Measurements from ENCODE around the gene CTRB1. TPM values are rescaled to one million over a fixed set of nuclear protein-coding genes. Genes with fewer than 3 reads are reported as not detected.

CTRB1 gene
- total RNA-seq, 4 donors from 2014 or later = 0.69 TPM; not detected in 3

GRCh38 chr16:75256059-75256571, 37.3 kb downstream of the CTRB1 start:
- TF ChIP-seq CTCF (IDR thresholded peaks at IDR 0.05) = no peak
- DNase-seq (ENCODE audit: low spot score) = no peak
- no peak for ATAC-seq (ENCODE audit: low FRiP score)

GRCh38 chr16:75256696-75257343, 38.0 kb downstream of the CTRB1 start:
- TF ChIP-seq CTCF (IDR thresholded peaks at IDR 0.05) = no peak
- ATAC-seq (ENCODE audit: low FRiP score) = peak; percentile 52
- no peak for DNase-seq (ENCODE audit: low spot score)

GRCh38 chr16:75257886-75258806, 39.4 kb downstream of the CTRB1 start:
- DNase-seq (ENCODE audit: low spot score) (no peak), ATAC-seq (ENCODE audit: low FRiP score) (no peak)
- TF ChIP-seq CTCF (IDR thresholded peaks at IDR 0.05) = no peak

DNA sequence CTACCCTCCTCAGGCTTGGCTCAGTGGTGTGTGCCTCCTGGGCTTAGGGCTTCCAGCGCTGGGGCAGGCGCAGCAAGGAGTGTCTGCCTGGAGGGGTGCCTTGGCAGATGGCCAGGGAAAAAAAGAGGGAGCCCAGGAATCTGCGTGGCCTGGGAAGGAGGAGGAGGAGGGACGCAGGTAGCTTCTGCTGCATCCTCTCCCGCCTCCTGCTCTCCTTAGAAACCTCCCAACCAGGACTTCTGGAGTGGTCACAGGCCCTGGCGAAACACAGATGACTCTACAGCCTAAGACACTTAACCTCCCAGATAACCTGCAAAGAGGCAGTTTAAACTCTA, 40.0 kb downstream of the CTRB1 start:
- ATAC-seq (ENCODE audit: low FRiP score) (no peak), DNase-seq (ENCODE audit: low spot score) (no peak)
- no peak for TF ChIP-seq CTCF (IDR thresholded peaks at IDR 0.05)

DNA sequence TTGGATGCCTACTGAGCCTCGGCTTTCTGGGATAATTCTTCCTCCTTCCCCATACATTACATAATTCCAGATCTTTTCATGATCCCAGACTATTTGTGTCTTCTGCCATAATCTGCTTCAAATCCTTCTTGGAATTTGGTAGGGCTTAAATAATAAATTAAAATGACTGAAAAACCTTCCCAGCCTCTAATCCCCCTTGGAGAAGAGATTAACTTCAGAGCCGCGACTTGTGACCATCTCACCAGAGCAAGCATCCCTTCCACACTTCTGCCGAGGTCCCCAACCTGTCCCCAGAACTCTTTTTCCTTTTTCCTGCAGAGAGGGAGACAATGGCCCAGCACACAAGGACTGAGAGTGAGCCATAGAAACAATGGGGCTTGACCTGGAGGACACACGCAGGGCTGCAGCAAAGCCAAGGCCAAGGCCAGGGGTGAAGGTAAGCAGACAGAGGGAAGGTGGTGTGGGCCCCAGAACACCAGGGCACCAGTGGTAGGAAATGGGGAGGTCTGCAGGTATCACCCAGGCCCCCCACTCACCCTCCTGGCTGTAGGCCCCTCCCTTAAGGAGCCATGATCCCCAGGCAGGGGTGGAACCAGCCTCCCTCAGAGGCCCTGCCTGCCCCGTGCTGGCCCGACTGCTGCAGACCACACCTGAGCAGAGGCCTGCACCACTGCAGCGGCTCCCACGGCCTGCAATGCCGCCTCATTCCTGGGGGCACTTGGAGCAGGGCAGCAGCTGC, 42.2 kb downstream of the CTRB1 start:
- ATAC-seq (ENCODE audit: low FRiP score) (no peak), DNase-seq (ENCODE audit: low spot score) (no peak)
- no peak for TF ChIP-seq CTCF (IDR thresholded peaks at IDR 0.05)

DNA sequence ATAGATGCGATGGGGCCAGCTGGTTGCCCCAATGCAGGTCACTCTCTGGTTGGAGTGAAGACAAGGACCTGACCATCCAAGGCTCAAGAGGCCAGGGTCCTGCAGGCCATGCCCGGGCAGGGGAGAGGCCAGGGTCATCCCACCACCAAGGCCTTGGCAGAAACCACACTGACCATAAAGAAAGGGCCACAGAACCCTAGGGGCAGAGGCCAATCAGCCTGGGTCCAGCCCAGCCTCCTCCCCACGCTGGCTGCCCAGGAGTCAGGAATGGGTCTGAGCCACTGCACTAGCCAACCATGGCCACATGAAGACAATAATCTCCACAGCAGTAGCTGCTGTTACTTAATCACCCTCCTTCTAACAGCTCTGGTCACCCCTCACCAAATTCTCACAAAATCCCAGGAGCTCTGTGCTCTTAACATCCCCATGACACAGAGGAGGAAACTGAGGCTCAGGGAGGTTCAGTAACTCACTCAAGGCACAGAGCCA, 42.8 kb downstream of the CTRB1 start:
- DNase-seq (ENCODE audit: low spot score) (no peak), ATAC-seq (ENCODE audit: low FRiP score) (no peak)
- TF ChIP-seq CTCF (IDR thresholded peaks at IDR 0.05) = no peak
